ENCODE results near the gene SH3BP4. TPM values are rescaled to one million over a fixed set of nuclear protein-coding genes. Genes with fewer than 3 reads are reported as not detected.
A peak's percentile ranks its signal among the peaks of the same experiment; 100 is the strongest.

Gene SH3BP4
- total RNA-seq, 1 experiment from 2014 or later = 19.9 TPM

- H3K4me1 ChIP-seq (ENCODE audit: insufficient read depth, low read length, poor library complexity, severe bottlenecking) = peaks cover 36% of the 10 kb centered on the region
- no peak overlapping the region for H3K27ac ChIP-seq (ENCODE audit: low read depth, low read length, poor library complexity, severe bottlenecking)
- no peak overlapping the region for H3K4me3 ChIP-seq (ENCODE audit: low read depth, low read length, poor library complexity, severe bottlenecking)
- peaks cover 3% of the 10 kb centered on the region for H3K9me3 ChIP-seq (ENCODE audit: low read depth, low read length, poor library complexity, severe bottlenecking)
- intact Hi-C loops (cut with micrococcal nuclease; ENCODE audit: unreplicated experiment) = loop anchor here (10.0 kb wide), 1 partner anchor 422 kb away; no protein-coding TSS in a partner anchor
- H3K27me3 ChIP-seq (replicated peaks; ENCODE audit: insufficient read depth, low read depth, low read length, poor library complexity) = no peaks in the 10 kb centered on the region
- no peak for TF ChIP-seq EZH2 (IDR thresholded peaks at IDR 0.05; ENCODE audit: borderline replicate concordance, low read depth, low read length, poor library complexity, severe bottlenecking)
- TF ChIP-seq, protein P1, sequence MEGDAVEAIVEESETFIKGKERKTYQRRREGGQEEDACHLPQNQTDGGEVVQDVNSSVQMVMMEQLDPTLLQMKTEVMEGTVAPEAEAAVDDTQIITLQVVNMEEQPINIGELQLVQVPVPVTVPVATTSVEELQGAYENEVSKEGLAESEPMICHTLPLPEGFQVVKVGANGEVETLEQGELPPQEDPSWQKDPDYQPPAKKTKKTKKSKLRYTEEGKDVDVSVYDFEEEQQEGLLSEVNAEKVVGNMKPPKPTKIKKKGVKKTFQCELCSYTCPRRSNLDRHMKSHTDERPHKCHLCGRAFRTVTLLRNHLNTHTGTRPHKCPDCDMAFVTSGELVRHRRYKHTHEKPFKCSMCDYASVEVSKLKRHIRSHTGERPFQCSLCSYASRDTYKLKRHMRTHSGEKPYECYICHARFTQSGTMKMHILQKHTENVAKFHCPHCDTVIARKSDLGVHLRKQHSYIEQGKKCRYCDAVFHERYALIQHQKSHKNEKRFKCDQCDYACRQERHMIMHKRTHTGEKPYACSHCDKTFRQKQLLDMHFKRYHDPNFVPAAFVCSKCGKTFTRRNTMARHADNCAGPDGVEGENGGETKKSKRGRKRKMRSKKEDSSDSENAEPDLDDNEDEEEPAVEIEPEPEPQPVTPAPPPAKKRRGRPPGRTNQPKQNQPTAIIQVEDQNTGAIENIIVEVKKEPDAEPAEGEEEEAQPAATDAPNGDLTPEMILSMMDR (conservative IDR thresholded peaks at IDR 0.05; ENCODE audit: low read depth, low read length) = no peak
- no peak for DNase-seq (ENCODE audit: low spot score)
- ChIA-PET CTCF (no interaction called here), POLR2A (ENCODE audit: low non-redundant PET) (no interaction called here)
- BruUV-seq (replicated peaks) = no TSS peak
- no peaks in the 10 kb centered on the region for H3K36me3 ChIP-seq (ENCODE audit: insufficient read depth, low read length, poor library complexity, severe bottlenecking)
These were observed 25.4 kb downstream of the SH3BP4 start for GRCh38 chr2:234977228-234977679.

DNA sequence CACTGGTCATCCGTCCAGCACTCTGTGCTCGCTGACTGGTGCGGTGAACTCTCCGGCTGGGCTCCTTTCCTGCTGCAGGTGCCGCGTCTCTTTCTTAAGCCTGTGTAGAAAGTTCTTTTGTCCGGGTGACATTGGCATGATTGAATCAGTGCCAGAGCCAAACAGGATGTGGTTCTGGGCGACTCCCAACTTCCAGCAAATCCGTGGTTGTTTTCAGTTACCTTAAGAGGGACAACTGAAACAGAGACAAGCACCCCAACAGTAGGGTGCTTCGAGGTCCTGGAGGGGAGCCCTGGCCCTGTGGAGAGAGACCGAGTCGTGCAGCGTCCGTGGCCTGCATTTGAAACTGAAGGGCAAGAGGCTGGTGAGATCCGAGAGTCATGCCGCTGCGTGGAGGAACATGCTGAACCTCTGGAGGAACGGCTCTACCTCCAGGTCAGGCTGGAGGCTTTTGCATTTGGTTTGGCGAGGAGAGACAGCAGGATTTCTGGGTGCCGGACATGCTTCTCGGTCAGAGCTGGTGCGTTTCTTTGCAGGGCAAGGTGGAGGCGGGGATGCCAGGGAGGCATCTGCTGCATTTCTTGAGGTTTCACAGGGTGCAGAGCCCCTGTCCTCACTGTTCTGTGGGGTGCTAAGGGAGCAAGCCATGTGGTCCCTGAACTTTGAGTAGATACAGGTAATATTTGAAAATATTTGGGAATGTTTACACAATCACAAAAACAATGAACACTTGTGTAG lies 26.8 kb downstream of the SH3BP4 start:
- Histone ChIP-seq H3K9me3 (ENCODE audit: low read depth, low read length, poor library complexity, severe bottlenecking) (peaks cover 3% of the 10 kb centered on the region), H3K27ac (ENCODE audit: low read depth, low read length, poor library complexity, severe bottlenecking) (no peak overlapping the region), H3K27me3 (replicated peaks; ENCODE audit: insufficient read depth, low read depth, low read length, poor library complexity) (no peaks in the 10 kb centered on the region), H3K4me1 (ENCODE audit: insufficient read depth, low read length, poor library complexity, severe bottlenecking) (peaks cover 36% of the 10 kb centered on the region), H3K4me3 (ENCODE audit: low read depth, low read length, poor library complexity, severe bottlenecking) (no peak overlapping the region), H3K36me3 (ENCODE audit: insufficient read depth, low read length, poor library complexity, severe bottlenecking) (no peaks in the 10 kb centered on the region)
- DNase-seq (ENCODE audit: low spot score) = no peak
- no TSS peak for BruUV-seq (replicated peaks)
- ChIA-PET POLR2A (ENCODE audit: low non-redundant PET) (no interaction called here), CTCF (no interaction called here)
- intact Hi-C loops (cut with micrococcal nuclease; ENCODE audit: unreplicated experiment) = loop anchor here (10.0 kb wide), 1 partner anchor 424 kb away; no protein-coding TSS in a partner anchor
- TF ChIP-seq EZH2 (IDR thresholded peaks at IDR 0.05; ENCODE audit: borderline replicate concordance, low read depth, low read length, poor library complexity, severe bottlenecking) = no peak
- TF ChIP-seq, protein P1 (conservative IDR thresholded peaks at IDR 0.05; ENCODE audit: low read depth, low read length) = no peak

DNA sequence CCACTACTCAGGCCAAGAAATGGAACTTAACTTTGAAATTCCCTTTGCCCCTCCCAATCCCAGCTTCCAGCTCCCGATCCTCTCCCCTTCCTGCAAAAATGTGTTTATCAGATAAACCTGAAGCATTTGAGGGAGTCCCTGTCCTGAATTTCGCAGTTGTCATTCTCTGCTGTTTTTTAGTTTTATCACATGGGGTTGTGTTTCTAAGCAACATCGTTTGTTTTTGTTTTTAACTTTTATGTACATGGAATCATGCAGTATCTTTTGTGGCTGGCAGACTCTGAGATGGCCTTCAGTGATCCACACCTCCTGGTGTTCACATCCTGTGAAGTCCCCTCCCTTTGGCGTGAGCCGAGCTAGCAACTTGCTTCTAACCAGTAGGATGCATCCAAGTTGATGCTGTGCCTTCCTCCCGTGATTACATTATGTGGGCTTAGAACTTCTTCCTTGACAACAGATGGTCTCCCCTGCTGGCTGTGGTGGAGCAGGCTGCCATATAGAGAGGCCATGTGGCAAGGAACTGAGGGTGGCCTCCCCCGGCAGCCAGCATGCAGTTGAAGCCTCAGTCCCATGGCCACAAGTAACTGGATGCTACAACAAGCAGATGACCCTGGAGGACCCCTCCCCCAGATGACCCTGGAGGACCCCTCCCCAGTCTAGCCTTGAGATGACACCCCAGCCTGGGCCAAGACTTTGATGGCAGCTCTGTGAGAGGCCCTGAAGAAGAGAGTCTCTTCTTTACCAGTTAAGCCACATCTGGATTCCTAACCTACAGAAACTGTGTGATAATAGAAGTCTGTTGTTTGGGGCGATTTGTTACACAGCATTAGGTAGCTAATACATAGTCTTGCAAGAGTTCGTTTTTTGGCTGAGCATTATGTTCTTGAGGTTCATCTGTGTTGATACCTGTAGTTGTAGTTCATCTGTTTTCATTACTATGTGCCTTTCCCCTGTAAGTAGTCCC lies 27.7 kb downstream of the SH3BP4 start:
- peak; percentile 44 for DNase-seq (ENCODE audit: low spot score)
- H3K27ac ChIP-seq (ENCODE audit: low read depth, low read length, poor library complexity, severe bottlenecking) = no peak overlapping the region
- no TSS peak for BruUV-seq (replicated peaks)
- ChIA-PET CTCF (no interaction called here), POLR2A (ENCODE audit: low non-redundant PET) (no interaction called here)
- H3K4me3 ChIP-seq (ENCODE audit: low read depth, low read length, poor library complexity, severe bottlenecking) = no peak overlapping the region
- peaks cover 34% of the 10 kb centered on the region for H3K4me1 ChIP-seq (ENCODE audit: insufficient read depth, low read length, poor library complexity, severe bottlenecking)
- H3K27me3 ChIP-seq (replicated peaks; ENCODE audit: insufficient read depth, low read depth, low read length, poor library complexity) = no peaks in the 10 kb centered on the region
- H3K9me3 ChIP-seq (ENCODE audit: low read depth, low read length, poor library complexity, severe bottlenecking) = peaks cover 3% of the 10 kb centered on the region
- no peak for TF ChIP-seq EZH2 (IDR thresholded peaks at IDR 0.05; ENCODE audit: borderline replicate concordance, low read depth, low read length, poor library complexity, severe bottlenecking)
- TF ChIP-seq, protein P1 (conservative IDR thresholded peaks at IDR 0.05; ENCODE audit: low read depth, low read length) = no peak
- intact Hi-C loops (cut with micrococcal nuclease; ENCODE audit: unreplicated experiment) = loop anchor here (10.0 kb wide), 1 partner anchor 425 kb away; no protein-coding TSS in a partner anchor
- no peaks in the 10 kb centered on the region for H3K36me3 ChIP-seq (ENCODE audit: insufficient read depth, low read length, poor library complexity, severe bottlenecking)
